HepG2 (cell line): ENCODE results near the gene SPOPL. TPM values are rescaled to one million over a fixed set of nuclear protein-coding genes. Genes with fewer than 3 reads are reported as not detected.

ENCODE experiments used
- ARID2 ChIP-seq: sonication (generic); formaldehyde crosslinking; IDR thresholded peaks from 2 replicates; pipeline ENCODE4 v1.8.1; 2022; ENCODE audit warnings: mild to moderate bottlenecking, missing genetic modification reagents, borderline replicate concordance
- ASH2L ChIP-seq: fragments of 300-600, 200-600 bp; sonication (generic); IDR thresholded peaks from 2 replicates; pipeline ENCODE4 v1.7.0; 2017; ENCODE audit warnings: low read depth, mild to moderate bottlenecking, moderate library complexity, mixed read lengths, low read length; ENCODE audit not compliant: insufficient read length
- DBP ChIP-seq: sonication (generic); formaldehyde crosslinking; IDR thresholded peaks from 2 replicates; pipeline ENCODE4 v1.4.0; 2020; ENCODE audit warnings: missing genetic modification reagents; ENCODE audit errors: not compliant biosample characterization
- GFI1 ChIP-seq: sonication (generic); formaldehyde crosslinking; IDR thresholded peaks from 2 replicates; pipeline ENCODE4 v1.5.0; 2020; ENCODE audit warnings: missing genetic modification reagents, mild to moderate bottlenecking, borderline replicate concordance
- HDAC6 ChIP-seq: fragments of 200-600 bp; sonication (generic); IDR thresholded peaks from 2 replicates; pipeline ENCODE4 v1.7.0; 2017; ENCODE audit warnings: mild to moderate bottlenecking, antibody characterized with exemption, low read length, low read depth
- HNRNPK ChIP-seq: fragments of 200-400 bp; formaldehyde crosslinking; IDR thresholded peaks from 2 replicates; pipeline ENCODE4 v1.6.1; 2018; ENCODE audit warnings: low read length, low read depth, moderate library complexity, mild to moderate bottlenecking; ENCODE audit not compliant: poor library complexity, severe bottlenecking
- KDM1A ChIP-seq: IDR thresholded peaks from 2 replicates; pipeline ENCODE4 v1.6.1; 2016; ENCODE audit warnings: missing compliant biosample characterization
- MAFF ChIP-seq: IDR thresholded peaks from 2 replicates; pipeline ENCODE4 v1.6.1; 2011; ENCODE audit warnings: low read depth, low read length, improper control_type of control experiment
- MYPOP ChIP-seq: sonication (generic); formaldehyde crosslinking; IDR thresholded peaks from 2 replicates; pipeline ENCODE4 v1.8.1; 2023; ENCODE audit warnings: mild to moderate bottlenecking, moderate library complexity, missing genetic modification reagents
- RARA ChIP-seq: IDR thresholded peaks from 2 replicates; pipeline ENCODE4 v1.6.1; 2016; ENCODE audit warnings: missing genetic modification reagents, missing compliant biosample characterization
- RFX1 ChIP-seq: fragments of 450-650 bp; IDR thresholded peaks from 2 replicates; pipeline ENCODE4 v1.6.1; 2017
- SKIL ChIP-seq: sonication (generic); formaldehyde crosslinking; IDR thresholded peaks from 2 replicates; pipeline ENCODE4 v1.8.0; 2022; ENCODE audit warnings: missing genetic modification reagents, mild to moderate bottlenecking, moderate library complexity, borderline replicate concordance
- SP4 ChIP-seq: sonication (generic); formaldehyde crosslinking; IDR thresholded peaks from 2 replicates; pipeline ENCODE4 v1.8.1; 2023; ENCODE audit warnings: mild to moderate bottlenecking, missing genetic modification reagents
- SSRP1 ChIP-seq: IDR thresholded peaks from 2 replicates; pipeline ENCODE4 v1.6.1; 2016; ENCODE audit warnings: control low read depth
- ZBTB26 ChIP-seq: IDR thresholded peaks from 2 replicates; pipeline ENCODE4 v1.6.1; 2016; ENCODE audit warnings: missing compliant biosample characterization, missing genetic modification reagents, borderline replicate concordance
- ZBTB37 ChIP-seq: sonication (generic); formaldehyde crosslinking; IDR thresholded peaks from 2 replicates; pipeline ENCODE4 v1.4.0; 2020; ENCODE audit warnings: mild to moderate bottlenecking, missing genetic modification reagents
- ZFYVE20 ChIP-seq: sonication (generic); formaldehyde crosslinking; IDR thresholded peaks from 2 replicates; pipeline ENCODE4 v1.8.0; 2023; ENCODE audit warnings: low read depth, mild to moderate bottlenecking, moderate library complexity, missing genetic modification reagents, borderline replicate concordance
- ZNF263 ChIP-seq: sonication (generic); formaldehyde crosslinking; IDR thresholded peaks from 2 replicates; pipeline ENCODE4 v1.4.0; 2020; ENCODE audit warnings: missing genetic modification reagents
- ZNF44 ChIP-seq: sonication (generic); formaldehyde crosslinking; IDR thresholded peaks from 2 replicates; pipeline ENCODE4 v1.5.1; 2020; ENCODE audit warnings: mild to moderate bottlenecking, missing genetic modification reagents
- ZNF572 ChIP-seq: sonication (generic); formaldehyde crosslinking; IDR thresholded peaks from 2 replicates; pipeline ENCODE4 v1.5.1; 2020; ENCODE audit warnings: mild to moderate bottlenecking, missing genetic modification reagents
- ZNF674 ChIP-seq: sonication (generic); formaldehyde crosslinking; IDR thresholded peaks from 2 replicates; pipeline ENCODE4 v1.5.0; 2020; ENCODE audit warnings: low read depth, mild to moderate bottlenecking, missing genetic modification reagents
- polyA plus RNA-seq, 8 experiments: library from polyadenylated mRNA; depleted of rRNA in 3 of 8; stranded (reverse) in 7 of 8; unstranded in 1 of 8; fragments of >200 nt; fragmentation: Illumina TruSeq in 4 of 8; extraction: Trizol in 4 of 8; gene quantifications; 2 replicates each; pipeline versions ENCODE4 v1.2.1 to v1.2.3, GENCODE V29; 2011 to 2016; ENCODE audit warnings: low read depth in 4 of 8, missing spikeins in 1 of 8, mixed read lengths in 1 of 8; ENCODE audit not compliant: insufficient read depth in 1 of 8
- total RNA-seq, 5 experiments: library from RNA; depleted of rRNA; stranded (reverse); fragments of >200 nt; fragmentation: Illumina TruSeq; extraction: Trizol; gene quantifications; 2 replicates each; pipeline ENCODE4 v1.2.3, GENCODE V29; 2016; ENCODE audit warnings: low read depth in 1 of 5

SPOPL gene
- total and polyA plus RNA-seq, 2 of the 13 experiments (the other 11 are each of a cell fraction or from before 2014, with no cell fraction given), result 12.6 to 51.6 TPM

- TF ChIP-seq MYPOP (CRISPR knock-in tag) (no peak), ZBTB26 (CRISPR knock-in tag) (no peak), ZBTB37 (CRISPR knock-in tag) (no peak), SP4 (CRISPR knock-in tag) (no peak), ASH2L (peak; percentile 44), RARA (peak; percentile 89), DBP (no peak), RFX1 (peak; percentile 57), MAFF (peak; percentile 91), KDM1A (CRISPR knock-in tag) (no peak), HDAC6 (no peak), ZNF674 (CRISPR knock-in tag) (no peak), HNRNPK (no peak), SKIL (CRISPR knock-in tag) (peak; percentile 29; the same call in 1 of the 2 replicates), ZNF263 (CRISPR knock-in tag) (no peak), ARID2 (CRISPR knock-in tag) (0 out of 2 replicates have a peak, but pooled peaks have one; percentile 19), SSRP1 (CRISPR knock-in tag) (no peak), ZNF44 (CRISPR knock-in tag) (no peak), GFI1 (no peak), ZNF572 (CRISPR knock-in tag) (no peak), ZFYVE20 (CRISPR knock-in tag) (no peak)
Observed at GRCh38 chr2:138507267-138507666, 5.7 kb downstream of the SPOPL start (continued).
